ENCODE measurements around the gene PRCC. TPM values are rescaled to one million over a fixed set of nuclear protein-coding genes. Genes with fewer than 3 reads are reported as not detected.
"Not testable (repeated sequence)": the region's sequence is repeated elsewhere in the genome, so short reads cannot be mapped to it uniquely, and the experiment has no call there.

PRCC gene
- total RNA-seq, 6 experiments from 2014 or later: 67.0 to 79.3 (median 71.5) TPM

GRCh38 chr1:156760796-156761104, 6.6 kb upstream of the PRCC start:
- H3K4me1 Mint-ChIP-seq (ENCODE audit: low read depth): peaks cover 9% of the 10 kb centered on the region
- H3K27me3 Mint-ChIP-seq (ENCODE audit: insufficient read depth): no peaks in the 10 kb centered on the region
- H3K27ac Mint-ChIP-seq: no peak overlapping the region
- no peaks in the 10 kb centered on the region for H3K36me3 Mint-ChIP-seq (ENCODE audit: low read depth)
- no peaks in the 10 kb centered on the region for H3K9me3 Mint-ChIP-seq
- no peak overlapping the region for H3K4me3 Mint-ChIP-seq
- no peak for DNase-seq
- TF ChIP-seq, protein P1, sequence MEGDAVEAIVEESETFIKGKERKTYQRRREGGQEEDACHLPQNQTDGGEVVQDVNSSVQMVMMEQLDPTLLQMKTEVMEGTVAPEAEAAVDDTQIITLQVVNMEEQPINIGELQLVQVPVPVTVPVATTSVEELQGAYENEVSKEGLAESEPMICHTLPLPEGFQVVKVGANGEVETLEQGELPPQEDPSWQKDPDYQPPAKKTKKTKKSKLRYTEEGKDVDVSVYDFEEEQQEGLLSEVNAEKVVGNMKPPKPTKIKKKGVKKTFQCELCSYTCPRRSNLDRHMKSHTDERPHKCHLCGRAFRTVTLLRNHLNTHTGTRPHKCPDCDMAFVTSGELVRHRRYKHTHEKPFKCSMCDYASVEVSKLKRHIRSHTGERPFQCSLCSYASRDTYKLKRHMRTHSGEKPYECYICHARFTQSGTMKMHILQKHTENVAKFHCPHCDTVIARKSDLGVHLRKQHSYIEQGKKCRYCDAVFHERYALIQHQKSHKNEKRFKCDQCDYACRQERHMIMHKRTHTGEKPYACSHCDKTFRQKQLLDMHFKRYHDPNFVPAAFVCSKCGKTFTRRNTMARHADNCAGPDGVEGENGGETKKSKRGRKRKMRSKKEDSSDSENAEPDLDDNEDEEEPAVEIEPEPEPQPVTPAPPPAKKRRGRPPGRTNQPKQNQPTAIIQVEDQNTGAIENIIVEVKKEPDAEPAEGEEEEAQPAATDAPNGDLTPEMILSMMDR (IDR thresholded peaks at IDR 0.05): no peak

DNA sequence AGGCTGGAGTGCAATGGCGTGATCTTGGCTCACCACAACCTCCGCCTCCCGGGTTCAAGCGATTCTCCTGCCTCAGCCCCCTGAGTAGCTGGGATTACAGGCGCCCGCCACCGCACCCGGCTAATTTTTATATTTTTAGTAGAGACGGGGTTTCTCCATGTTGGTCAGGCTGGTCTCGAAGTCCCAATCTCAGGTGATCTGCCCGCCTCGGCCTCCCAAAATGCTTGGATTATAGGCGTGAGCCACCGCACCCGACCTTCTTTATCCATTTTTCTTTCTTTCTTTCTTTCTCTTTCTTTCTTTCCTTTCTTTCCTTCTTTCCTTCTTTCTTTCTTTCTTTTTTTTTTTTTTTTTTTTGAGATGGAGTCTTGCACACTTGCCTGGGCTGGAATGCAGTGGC, 2.2 kb upstream of the PRCC start:
- Mint-ChIP-seq H3K36me3 (ENCODE audit: low read depth) (peaks cover 11% of the 10 kb centered on the region; the same call in 1 of the 2 replicates), H3K4me1 (ENCODE audit: low read depth) (peaks cover 30% of the 10 kb centered on the region)
- not testable (repeated sequence) for H3K27ac Mint-ChIP-seq; H3K9me3 Mint-ChIP-seq; DNase-seq; H3K27me3 Mint-ChIP-seq (ENCODE audit: insufficient read depth); H3K4me3 Mint-ChIP-seq

- Mint-ChIP-seq H3K9me3 (no peaks in the 10 kb centered on the region), H3K36me3 (ENCODE audit: low read depth) (peaks cover 13% of the 10 kb centered on the region), H3K27ac (no peak overlapping the region), H3K27me3 (ENCODE audit: insufficient read depth) (0 out of 2 replicates have a peak, but pooled peaks cover 2% of the 10 kb centered on the region), H3K4me3 (no peak overlapping the region; the same call in 1 of the 2 replicates), H3K4me1 (ENCODE audit: low read depth) (peaks cover 32% of the 10 kb centered on the region)
- no peak for DNase-seq
- TF ChIP-seq, protein P1 (IDR thresholded peaks at IDR 0.05): no peak
Observed at GRCh38 chr1:156765666-156766065, 1.7 kb upstream of the PRCC start.

- Mint-ChIP-seq H3K27ac (no peak overlapping the region), H3K36me3 (ENCODE audit: low read depth) (peaks cover 21% of the 10 kb centered on the region), H3K4me1 (ENCODE audit: low read depth) (peaks cover 41% of the 10 kb centered on the region), H3K4me3 (no peak overlapping the region), H3K27me3 (ENCODE audit: insufficient read depth) (0 out of 2 replicates have a peak, but pooled peaks cover 2% of the 10 kb centered on the region), H3K9me3 (no peaks in the 10 kb centered on the region)
- TF ChIP-seq, protein P1 (IDR thresholded peaks at IDR 0.05): no peak
- no peak for DNase-seq
Observed at GRCh38 chr1:156766298-156767100, 836 bp upstream of the PRCC start.

- H3K4me1 Mint-ChIP-seq (ENCODE audit: low read depth): peaks cover 54% of the 10 kb centered on the region
- DNase-seq: no peak
- TF ChIP-seq, protein P1 (IDR thresholded peaks at IDR 0.05): no peak
- H3K36me3 Mint-ChIP-seq (ENCODE audit: low read depth): peaks cover 24% of the 10 kb centered on the region
- no peak overlapping the region for H3K27ac Mint-ChIP-seq
- no peaks in the 10 kb centered on the region for H3K9me3 Mint-ChIP-seq
- H3K4me3 Mint-ChIP-seq: no peak overlapping the region
- H3K27me3 Mint-ChIP-seq (ENCODE audit: insufficient read depth): peaks cover 4% of the 10 kb centered on the region; the same call in 1 of the 2 replicates
Observed at GRCh38 chr1:156767879-156768604, 707 bp downstream of the PRCC start.

Measured in HFFc6 (cell line).